Activated T-helper 1 cell treated with Interleukin-2 at 50 U/mL for 16 hours (primary cell): ENCODE results near the gene ADRB1.

Experiments
- DNase-seq: peaks from one replicate; pipeline ENCODE4 v3.0.0-alpha.2; 2020; ENCODE audit warnings: low read depth

ADRB1 gene

DNA sequence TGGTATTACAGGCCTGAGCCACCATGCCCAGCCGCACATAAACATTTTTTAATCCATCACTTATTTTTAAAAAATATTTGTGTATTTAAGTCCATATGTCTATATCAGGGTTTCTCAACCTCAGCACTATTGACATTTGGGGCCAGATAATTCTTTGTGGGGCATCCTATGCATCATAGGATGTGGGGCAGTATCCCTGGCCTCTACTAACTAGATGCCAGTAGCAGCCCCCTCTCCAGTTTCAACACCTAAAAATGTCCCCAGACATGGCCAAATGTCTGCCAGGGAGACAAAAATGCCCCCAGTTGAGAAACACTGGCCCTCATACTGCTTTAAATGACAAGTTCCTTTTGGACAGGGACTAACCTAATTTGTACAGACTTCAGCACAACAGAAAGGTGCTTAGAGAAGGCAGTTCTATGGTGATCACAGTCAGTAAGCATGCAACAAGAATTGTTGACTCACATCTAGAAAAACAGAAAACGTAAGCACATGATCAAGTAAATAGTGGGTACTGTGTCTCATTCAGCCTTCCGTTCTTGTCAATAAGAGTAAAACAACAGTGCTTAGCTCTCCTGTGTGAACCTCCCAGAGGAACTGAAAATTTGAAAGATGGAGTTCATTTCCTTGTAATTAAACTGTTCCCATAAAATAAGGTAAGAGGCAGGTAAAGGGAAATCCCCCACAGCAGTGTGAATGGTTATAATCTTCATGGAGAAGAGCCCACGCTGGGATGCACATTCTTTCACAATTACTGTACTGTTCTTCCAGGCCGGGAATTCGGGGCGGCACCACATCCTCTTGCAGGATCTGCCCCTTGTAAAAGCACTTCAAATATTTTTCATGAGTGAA, 17.3 kb upstream of the ADRB1 start:
- DNase-seq: no peak

DNA sequence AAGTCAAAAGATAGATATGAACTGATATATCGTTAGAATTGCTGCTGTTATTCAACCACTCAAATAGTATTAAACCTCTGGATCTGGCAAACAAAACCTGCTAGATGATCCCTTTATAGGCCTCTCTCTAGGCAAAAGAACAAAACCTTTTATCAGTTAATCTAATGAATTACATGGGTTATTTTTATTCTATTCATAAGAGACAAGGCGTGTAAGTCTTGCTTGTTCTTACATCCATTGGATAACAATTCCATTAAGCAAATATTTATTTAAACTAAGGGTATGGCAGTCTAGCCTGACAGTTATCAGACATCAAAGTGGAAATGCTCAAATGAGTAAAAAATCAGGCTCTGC, 16.6 kb upstream of the ADRB1 start:
- no peak for DNase-seq

DNA sequence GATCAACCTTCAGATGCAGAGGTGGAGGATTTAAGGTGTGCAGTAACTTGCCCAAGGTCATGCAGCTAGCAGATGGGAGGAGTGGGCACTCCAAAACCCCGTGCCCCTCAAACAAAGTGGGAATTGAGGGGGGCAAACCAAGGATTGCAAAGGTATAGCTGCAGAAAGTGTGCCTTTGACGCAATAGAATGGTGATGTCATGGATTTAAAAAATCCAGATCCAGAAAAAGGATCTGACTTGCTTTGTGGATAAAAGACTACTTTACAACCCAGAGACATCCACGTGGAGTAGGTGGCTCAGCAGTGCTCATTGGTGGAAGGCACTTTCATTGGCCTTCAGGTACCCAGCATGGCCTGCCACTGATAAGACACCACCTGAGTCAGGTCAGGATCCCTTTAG, 15.7 kb upstream of the ADRB1 start:
- DNase-seq: no peak

DNA sequence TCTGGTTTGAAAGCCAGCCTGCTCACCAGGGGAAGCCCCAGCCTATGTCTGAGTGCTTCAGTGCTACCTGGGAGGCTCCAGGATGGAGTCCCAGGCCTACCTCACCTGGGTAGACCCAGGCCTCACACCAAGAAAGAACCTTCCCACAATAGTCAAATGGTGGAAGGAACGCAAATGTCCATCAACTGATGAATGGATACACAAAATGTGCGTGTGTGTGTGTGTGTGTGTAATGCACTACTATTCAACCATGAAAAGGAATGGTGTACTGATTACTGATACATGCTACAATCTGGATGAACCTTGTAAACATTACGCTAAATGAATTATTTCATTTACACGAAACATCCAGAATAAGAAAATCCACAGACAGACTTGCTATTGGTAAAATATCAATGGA, 15.2 kb upstream of the ADRB1 start:
- no peak for DNase-seq

DNA sequence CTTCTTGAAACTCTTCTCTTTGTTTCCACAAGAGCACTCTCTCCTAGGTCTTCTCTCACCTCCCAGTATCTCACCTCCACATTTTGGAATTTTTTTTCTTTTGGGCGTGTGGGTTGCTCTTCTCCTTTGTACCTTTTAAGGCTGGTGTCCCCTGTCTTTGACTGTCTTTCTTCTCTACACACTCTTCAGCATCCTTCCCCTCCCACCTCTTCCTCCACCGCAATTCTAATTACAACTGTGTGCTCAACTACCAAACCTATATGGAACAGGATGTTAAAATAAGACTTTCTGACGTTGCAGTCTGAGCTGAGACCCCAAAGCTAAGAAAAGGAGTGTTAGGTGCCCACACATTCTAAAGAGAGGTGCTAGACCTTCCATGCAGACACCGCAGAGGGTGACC, 14.0 kb upstream of the ADRB1 start:
- DNase-seq: no peak

DNA sequence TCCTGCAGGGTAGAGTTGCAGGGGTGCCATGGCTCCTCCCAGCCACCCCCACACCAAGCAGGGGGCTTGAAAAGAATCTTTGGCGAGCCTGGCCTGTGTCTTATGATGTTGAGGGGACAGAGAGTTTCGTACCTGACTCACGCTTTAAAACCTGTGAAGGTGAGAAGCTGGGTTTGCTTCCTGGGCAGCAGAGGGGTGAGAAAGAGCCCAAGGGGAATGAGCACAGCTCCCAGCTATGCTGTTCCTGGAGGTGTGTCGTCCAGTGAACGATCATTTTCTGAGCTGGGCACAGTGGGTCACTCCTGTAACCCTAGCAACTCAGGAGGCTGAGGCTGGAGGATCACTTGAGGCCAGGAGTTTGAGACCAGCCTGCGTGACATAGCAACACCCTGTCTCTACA, 13.5 kb upstream of the ADRB1 start:
- DNase-seq: no peak

DNA sequence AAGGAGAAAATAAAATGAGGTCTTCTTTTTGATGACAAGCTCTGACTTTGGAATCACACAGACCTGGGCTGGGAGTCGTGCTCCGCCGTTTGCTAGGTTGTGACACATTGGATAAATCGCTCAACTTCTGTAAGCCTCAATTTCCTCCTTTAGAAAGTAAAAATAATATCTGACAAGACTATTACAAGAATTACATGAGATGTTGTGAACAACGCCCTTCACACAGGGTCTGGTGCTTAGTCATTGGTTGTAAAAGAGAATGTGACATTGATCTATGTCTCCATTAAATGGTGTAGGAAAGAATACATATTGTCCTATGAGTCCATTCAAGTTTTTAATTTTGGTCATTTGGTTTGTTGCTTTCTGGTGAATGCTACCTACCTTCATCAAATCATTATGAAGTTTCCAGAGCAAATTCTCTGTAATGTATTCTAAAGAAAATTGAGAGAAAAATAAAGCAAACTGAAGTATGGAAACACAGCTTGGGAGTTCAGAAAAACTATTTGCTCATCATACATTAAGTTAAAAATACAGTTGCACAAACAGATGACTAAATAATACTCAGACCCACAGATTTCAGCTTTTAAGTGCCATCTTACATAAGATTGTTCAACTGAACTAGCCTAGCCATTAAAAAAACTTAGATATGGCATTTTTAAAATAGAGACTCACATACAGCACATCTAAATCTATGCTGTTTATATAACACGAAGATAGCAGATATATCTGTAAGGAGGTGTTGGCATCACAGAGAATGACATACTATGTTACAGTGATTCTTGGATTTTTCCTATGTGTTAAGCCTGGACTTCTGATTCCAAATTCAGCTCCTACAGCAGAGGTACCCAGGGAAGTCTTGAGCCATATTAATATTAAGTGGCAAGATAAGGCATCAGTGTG, 12.3 kb upstream of the ADRB1 start:
- no peak for DNase-seq

DNA sequence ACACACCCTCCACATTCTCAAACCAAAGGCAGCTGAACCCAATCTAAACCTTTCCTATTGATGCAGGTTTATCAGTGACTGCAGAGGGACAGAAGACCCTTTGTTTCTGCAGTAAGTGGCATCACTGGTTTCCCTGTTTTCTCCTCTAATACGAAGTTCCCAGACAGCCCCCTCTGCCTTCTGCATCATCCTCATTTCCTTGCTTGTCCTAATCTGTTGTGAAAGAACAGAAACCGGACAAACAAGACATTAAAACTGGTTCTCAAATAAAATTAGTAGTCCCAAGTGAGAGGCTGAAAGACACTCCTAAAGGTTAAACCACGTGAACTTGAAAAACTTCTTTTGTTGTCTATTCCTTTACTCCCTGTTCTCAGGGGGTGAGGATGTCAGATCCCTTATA, 10.1 kb upstream of the ADRB1 start:
- DNase-seq: no peak

DNA sequence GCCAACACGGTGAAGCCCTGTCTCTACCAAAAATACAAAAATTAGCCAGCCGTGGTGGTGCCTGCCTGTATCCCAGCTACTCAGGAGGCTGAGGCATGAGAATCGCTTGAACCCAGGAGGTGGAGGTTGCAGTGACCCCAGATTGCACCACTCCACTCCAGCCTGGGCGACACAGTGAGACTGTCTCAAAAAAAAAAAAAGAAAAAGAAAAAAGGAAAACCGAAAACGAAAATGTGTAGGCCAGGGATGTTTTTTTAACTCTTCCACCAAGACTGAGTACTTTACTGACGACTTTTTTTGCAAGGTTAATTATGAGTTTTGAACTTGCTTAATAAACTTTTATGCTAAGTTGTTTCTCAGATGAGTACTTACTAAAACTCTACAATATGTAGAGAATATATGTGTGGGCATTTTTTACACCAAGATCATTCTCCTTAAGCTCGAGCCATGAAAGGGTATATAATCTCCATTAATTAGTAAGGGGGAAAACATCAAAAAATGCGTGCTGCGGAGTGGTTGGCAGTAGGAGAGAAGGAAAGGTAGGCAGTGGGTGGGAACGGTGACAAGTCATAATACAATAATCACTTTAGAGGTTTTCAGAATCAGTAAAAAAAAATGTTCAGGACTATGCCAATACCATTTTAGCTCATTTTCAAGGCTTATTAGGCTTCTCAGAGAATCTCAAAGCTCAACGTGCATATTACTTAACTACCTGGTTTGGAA, 8.6 kb upstream of the ADRB1 start:
- no peak for DNase-seq

DNA sequence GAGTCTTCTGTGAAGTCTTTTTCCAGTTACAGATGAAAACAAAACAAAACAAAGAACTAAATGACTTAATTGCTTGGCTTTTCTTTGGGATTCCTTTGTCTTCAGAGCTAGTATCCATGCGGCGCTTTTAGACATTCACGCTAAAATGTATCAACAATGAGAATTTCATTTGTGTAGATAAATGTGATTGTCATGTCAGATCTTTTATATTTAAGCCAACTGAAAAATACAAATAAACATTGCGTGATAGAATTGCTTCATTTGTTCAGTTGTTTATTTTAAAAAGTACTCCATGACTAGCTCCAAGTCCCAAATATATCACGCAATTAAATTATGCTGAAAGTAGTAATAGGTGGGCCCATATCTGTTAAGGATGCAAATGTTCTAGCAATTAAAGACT, 7.9 kb upstream of the ADRB1 start:
- DNase-seq: no peak

DNA sequence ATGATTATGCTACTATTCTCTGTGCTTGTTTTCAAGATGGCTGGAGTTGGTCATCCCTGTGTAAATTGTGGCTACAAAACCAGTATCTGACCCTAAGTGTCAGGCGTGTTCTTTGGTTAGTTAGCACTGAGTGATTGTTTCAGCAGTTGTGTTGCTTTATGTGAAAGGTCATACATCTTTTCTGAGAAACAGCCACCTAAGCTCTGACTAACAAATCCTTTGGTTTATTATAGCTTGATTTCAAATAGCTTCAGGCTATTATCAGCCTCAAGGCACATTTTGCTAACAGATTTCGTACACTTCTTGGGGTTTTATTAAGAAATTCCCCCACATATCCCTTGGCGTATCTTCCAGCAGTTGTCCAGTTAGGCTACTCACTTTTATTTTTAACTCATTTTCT, 4.8 kb upstream of the ADRB1 start:
- no peak for DNase-seq

DNA sequence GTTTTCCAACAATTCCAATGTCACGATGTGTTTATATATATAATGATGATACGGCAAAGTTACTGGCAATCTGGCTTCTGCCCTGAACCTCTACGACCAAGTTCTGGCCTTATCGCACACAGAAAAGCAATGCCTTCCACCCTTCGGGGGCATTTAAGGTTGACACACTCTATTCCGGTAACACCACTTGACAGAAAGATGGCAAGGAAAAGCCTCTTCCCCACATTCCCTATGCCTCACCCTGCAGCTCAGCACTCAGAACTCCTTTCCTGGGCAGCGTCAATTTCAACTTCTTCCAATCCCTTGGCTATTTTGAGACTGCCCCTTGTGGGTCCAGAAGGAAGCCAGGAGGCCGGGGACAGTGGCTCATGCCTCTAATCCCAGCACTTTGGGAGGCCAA, 2.5 kb upstream of the ADRB1 start:
- DNase-seq: no peak

DNA sequence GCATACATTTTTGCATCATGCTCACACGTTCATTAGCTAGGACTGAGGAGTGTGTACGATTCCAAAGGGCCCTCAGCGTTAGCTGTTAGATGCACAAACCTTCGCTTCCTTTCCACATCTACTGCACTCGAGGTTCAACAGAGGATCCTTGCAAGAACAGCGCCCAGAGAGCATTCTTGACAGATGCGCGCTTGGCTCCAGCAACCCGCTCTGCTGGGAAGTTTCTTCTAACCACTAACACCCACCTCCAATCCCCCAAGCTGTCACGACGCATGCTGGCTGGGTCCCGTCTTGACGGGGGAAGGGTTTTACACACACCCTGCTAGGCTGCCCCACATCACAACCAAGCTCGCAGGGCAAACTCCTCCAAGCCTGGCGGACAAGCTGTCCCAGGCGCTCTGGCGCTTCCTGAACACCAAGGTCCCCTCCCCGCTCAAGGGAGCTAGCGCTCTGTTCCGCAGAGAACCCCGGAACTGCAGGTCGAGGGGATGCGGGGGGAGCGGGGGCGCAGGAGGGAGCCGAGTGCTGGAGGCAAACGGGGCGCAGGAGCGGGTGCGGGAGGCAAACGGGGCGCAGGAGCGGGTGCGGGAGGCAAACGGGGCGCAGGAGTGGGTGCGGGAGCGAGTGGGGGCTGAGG, 653 bp upstream of the ADRB1 start:
- DNase-seq: no peak

DNA sequence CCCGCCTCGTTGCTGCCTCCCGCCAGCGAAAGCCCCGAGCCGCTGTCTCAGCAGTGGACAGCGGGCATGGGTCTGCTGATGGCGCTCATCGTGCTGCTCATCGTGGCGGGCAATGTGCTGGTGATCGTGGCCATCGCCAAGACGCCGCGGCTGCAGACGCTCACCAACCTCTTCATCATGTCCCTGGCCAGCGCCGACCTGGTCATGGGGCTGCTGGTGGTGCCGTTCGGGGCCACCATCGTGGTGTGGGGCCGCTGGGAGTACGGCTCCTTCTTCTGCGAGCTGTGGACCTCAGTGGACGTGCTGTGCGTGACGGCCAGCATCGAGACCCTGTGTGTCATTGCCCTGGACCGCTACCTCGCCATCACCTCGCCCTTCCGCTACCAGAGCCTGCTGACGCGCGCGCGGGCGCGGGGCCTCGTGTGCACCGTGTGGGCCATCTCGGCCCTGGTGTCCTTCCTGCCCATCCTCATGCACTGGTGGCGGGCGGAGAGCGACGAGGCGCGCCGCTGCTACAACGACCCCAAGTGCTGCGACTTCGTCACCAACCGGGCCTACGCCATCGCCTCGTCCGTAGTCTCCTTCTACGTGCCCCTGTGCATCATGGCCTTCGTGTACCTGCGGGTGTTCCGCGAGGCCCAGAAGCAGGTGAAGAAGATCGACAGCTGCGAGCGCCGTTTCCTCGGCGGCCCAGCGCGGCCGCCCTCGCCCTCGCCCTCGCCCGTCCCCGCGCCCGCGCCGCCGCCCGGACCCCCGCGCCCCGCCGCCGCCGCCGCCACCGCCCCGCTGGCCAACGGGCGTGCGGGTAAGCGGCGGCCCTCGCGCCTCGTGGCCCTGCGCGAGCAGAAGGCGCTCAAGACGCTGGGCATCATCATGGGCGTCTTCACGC, 825 bp downstream of the ADRB1 start:
- no peak for DNase-seq

DNA sequence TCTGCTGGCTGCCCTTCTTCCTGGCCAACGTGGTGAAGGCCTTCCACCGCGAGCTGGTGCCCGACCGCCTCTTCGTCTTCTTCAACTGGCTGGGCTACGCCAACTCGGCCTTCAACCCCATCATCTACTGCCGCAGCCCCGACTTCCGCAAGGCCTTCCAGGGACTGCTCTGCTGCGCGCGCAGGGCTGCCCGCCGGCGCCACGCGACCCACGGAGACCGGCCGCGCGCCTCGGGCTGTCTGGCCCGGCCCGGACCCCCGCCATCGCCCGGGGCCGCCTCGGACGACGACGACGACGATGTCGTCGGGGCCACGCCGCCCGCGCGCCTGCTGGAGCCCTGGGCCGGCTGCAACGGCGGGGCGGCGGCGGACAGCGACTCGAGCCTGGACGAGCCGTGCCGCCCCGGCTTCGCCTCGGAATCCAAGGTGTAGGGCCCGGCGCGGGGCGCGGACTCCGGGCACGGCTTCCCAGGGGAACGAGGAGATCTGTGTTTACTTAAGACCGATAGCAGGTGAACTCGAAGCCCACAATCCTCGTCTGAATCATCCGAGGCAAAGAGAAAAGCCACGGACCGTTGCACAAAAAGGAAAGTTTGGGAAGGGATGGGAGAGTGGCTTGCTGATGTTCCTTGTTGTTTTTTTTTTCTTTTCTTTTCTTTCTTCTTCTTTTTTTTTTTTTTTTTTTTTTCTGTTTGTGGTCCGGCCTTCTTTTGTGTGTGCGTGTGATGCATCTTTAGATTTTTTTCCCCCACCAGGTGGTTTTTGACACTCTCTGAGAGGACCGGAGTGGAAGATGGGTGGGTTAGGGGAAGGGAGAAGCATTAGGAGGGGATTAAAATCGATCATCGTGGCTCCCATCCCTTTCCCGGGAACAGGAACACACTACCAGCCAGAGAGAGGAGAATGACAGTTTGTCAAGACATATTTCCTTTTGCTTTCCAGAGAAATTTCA, 1.7 kb downstream of the ADRB1 start:
- DNase-seq: no peak

DNA sequence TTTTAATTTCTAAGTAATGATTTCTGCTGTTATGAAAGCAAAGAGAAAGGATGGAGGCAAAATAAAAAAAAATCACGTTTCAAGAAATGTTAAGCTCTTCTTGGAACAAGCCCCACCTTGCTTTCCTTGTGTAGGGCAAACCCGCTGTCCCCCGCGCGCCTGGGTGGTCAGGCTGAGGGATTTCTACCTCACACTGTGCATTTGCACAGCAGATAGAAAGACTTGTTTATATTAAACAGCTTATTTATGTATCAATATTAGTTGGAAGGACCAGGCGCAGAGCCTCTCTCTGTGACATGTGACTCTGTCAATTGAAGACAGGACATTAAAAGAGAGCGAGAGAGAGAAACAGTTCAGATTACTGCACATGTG, 2.4 kb downstream of the ADRB1 start:
- DNase-seq: no peak

DNA sequence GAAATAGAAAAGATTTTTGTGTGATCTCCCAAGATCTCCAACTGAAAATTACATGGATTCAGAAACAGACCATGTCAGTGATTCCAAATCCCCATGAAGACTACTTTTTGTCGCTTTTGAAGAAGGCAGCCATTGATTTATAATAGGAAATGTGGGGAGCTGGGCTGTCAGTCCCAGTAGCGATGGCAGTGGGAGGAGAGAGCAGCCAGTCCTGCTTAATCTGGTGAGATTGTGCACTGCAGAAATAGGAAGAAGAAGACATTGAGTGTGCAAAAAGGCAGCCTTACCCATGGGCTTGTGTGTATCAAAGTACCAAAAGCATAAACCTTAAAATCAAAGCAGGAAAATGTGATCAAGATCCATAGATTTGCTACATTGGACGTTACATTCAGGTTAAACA, 4.8 kb downstream of the ADRB1 start:
- no peak for DNase-seq

DNA sequence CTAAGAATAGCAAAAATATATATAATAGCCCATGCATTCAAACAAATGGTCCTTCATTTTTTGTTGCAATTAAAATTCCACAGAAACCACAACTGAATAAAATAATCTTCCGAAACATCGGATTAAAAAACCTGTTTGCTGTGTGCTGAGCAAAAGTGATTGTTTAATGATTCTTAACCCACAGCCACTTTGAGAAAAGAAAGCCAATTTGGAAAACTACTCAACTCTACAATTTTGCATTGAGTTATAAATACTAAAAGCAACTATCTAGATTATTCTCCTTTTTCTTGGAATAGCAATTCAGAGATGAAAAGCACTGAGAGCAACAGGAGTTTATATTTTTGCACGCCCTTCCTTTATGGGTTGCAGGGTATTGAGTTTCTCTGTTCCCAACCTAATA, 8.0 kb downstream of the ADRB1 start:
- DNase-seq: no peak

DNA sequence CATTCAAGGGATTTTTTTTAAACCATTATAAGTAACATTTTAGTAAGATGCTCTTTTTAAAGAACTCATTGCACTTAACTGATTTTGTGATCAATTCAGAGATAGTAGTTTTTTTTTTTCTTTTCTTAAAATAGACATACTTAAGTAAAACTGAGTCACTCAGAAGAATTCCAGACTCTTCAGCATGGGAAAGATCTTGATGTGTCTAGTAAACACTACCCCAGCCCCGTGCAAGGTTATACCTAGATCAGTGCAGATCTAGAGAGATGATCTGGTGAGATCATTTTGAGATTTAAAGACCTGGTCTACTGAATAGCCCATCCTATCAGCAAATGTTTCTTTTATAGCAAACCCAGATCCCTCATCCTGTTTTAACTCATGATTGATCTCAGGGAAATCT, 8.6 kb downstream of the ADRB1 start:
- DNase-seq: no peak

DNA sequence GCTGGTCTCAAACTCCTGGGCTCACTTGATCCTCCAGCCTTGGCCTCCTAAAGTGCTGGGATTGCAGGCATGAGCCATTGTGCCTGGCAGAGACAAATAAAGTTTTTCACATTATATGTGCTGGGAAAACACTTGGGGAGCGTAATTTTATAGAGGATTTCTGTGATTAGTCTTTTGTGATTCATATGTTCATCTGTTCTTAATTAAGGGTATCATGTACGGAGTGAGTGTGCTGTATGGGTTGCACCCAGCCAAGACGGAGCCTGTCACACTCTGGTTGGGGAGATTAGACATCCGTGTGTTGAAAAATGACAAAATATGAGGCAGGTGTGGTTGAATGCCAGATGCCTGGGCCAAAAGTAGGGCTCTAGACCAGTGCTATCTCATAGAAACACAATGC, 10.3 kb downstream of the ADRB1 start:
- no peak for DNase-seq
